ENCODE data around the gene ADGRF3.

The ADGRF3 gene

DNA sequence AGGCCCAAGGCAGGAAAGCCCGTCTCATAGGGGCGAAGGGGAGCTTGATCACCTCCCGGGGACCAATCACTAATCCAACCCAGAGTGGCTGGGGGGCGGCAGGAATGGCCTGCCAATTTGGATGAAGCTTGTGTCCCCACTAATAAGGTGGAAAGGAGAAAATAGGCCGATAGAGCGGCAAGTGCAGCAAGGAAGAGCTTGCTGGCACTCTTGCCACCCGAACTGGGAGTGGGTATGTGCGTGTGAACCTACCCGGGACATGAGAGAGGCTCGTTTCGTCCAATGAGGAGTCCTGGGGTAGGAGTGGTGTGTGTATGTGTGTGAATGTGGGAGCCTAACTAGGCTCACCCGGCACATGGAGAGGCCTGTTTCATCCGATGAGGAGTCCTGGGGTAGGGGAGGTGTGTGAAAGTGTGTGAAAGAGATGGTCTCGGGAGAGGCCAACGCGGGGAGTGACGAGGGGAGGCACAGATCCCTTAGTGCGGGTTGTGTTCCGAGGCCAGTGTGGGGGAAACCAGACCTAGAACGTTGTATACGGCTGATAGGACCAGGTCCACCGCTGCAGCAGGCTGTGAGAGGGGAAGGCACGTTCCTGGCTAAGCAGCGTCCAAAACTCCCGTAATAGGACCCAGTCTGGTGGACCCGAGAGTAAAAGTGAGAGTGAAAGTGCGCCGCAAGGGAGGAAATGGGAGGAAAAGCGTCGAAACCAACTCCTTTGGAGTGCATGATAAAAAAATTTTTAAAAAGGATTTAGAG lies 47.8 kb downstream of the ADGRF3 start:
- Histone ChIP-seq H2BK15ac (ENCODE audit: low read length) (peak overlapping the region; percentile 63), H3K23ac (ENCODE audit: low read depth, low read length, poor library complexity) (no peak overlapping the region), H4K8ac (ENCODE audit: low read depth, low read length) (peak overlapping the region; percentile 7), H3K27ac (replicated peaks; ENCODE audit: low read length) (no peak overlapping the region), H2BK120ac (ENCODE audit: low read depth, low read length) (peak overlapping the region; percentile 32), H4K91ac (ENCODE audit: low read depth, low read length, poor library complexity) (no peak overlapping the region), H3K4me2 (ENCODE audit: insufficient read depth, low read length, poor library complexity, severe bottlenecking) (peak overlapping the region; percentile 59), H2BK5ac (ENCODE audit: low read length) (no peak overlapping the region), H3K4ac (ENCODE audit: low read length) (no peak overlapping the region), H3K9me3 (replicated peaks in 1 of 2; ENCODE audit: control insufficient read depth in 2 of 2, insufficient read depth in 1 of 2, low read depth in 1 of 2, low read length in 2 of 2) (no peaks in the 10 kb centered on the region), H2AFZ (ENCODE audit: low read length) (peak overlapping the region; percentile 80), H3K14ac (ENCODE audit: low read length) (no peak overlapping the region), H3K79me1 (ENCODE audit: low read depth, low read length) (no peaks in the 10 kb centered on the region), H3K18ac (ENCODE audit: low read length) (peak overlapping the region; percentile 78), H2BK12ac (ENCODE audit: low read length) (peak overlapping the region; percentile 64), H3K36me3 (replicated peaks in 1 of 2; ENCODE audit: control insufficient read depth in 2 of 2, insufficient read depth in 2 of 2, low read length in 2 of 2) (no peaks in the 10 kb centered on the region), H3K9ac (ENCODE audit: low read depth, low read length, poor library complexity) (no peak overlapping the region), H3K27me3 (ENCODE audit: control insufficient read depth in 3 of 3, insufficient read depth in 3 of 3, low read depth in 1 of 3, low read length in 3 of 3) (peaks cover 0 to 2% (median 0%) of the 10 kb centered on the region in 3 experiments), H2AK5ac (ENCODE audit: low read depth, low read length) (no peak overlapping the region), H3K4me3 (ENCODE audit: low read length in 2 of 2) (peak overlapping the region; percentile 2 to 52), H3K4me1 (ENCODE audit: control insufficient read depth in 2 of 2, insufficient read depth in 1 of 2, low read depth in 1 of 2, low read length in 2 of 2) (peaks cover 19% of the 10 kb centered on the region in 2 donors)
- WGBS, 2 donors (ENCODE audit: extremely low coverage in 2 of 2, insufficient read length in 2 of 2, insufficient replicate concordance in 1 of 2), result no CpG with 5 or more reads among the region's 30 CpGs
- peak; percentile 23 for DNase-seq (ENCODE audit: low spot score)

GRCh38 chr2:26298286-26298637 lies 48.3 kb downstream of the ADGRF3 start:
- H2BK12ac ChIP-seq (ENCODE audit: low read length), result peak overlapping the region; percentile 7
- peaks cover 19% of the 10 kb centered on the region in 2 donors for H3K4me1 ChIP-seq (ENCODE audit: control insufficient read depth in 2 of 2, insufficient read depth in 1 of 2, low read depth in 1 of 2, low read length in 2 of 2)
- peak overlapping the region; percentile 80 for H2AFZ ChIP-seq (ENCODE audit: low read length)
- no peak overlapping the region for H3K23ac ChIP-seq (ENCODE audit: low read depth, low read length, poor library complexity)
- no peak overlapping the region for H2BK5ac ChIP-seq (ENCODE audit: low read length)
- no peak overlapping the region for H2AK5ac ChIP-seq (ENCODE audit: low read depth, low read length)
- H2BK120ac ChIP-seq (ENCODE audit: low read depth, low read length), result peak overlapping the region; percentile 7
- no peaks in the 10 kb centered on the region for H3K36me3 ChIP-seq (replicated peaks in 1 of 2; ENCODE audit: control insufficient read depth in 2 of 2, insufficient read depth in 2 of 2, low read length in 2 of 2)
- H3K4me3 ChIP-seq (ENCODE audit: low read length in 2 of 2), result no peak overlapping the region
- no peaks in the 10 kb centered on the region for H3K79me1 ChIP-seq (ENCODE audit: low read depth, low read length)
- DNase-seq (ENCODE audit: low spot score), result no peak
- H3K9ac ChIP-seq (ENCODE audit: low read depth, low read length, poor library complexity), result no peak overlapping the region
- no peak overlapping the region for H3K14ac ChIP-seq (ENCODE audit: low read length)
- peak overlapping the region; percentile 59 for H3K4me2 ChIP-seq (ENCODE audit: insufficient read depth, low read length, poor library complexity, severe bottlenecking)
- H3K18ac ChIP-seq (ENCODE audit: low read length), result peak overlapping the region; percentile 78
- H2BK15ac ChIP-seq (ENCODE audit: low read length), result no peak overlapping the region
- H3K9me3 ChIP-seq (replicated peaks in 1 of 2; ENCODE audit: control insufficient read depth in 2 of 2, insufficient read depth in 1 of 2, low read depth in 1 of 2, low read length in 2 of 2), result no peaks in the 10 kb centered on the region
- no peak overlapping the region for H3K4ac ChIP-seq (ENCODE audit: low read length)
- H4K91ac ChIP-seq (ENCODE audit: low read depth, low read length, poor library complexity), result no peak overlapping the region
- H3K27ac ChIP-seq (replicated peaks; ENCODE audit: low read length), result no peak overlapping the region
- WGBS, 2 donors (ENCODE audit: extremely low coverage in 2 of 2, insufficient read length in 2 of 2, insufficient replicate concordance in 1 of 2), result no CpG with 5 or more reads among the region's 17 CpGs
- H3K27me3 ChIP-seq (ENCODE audit: control insufficient read depth in 3 of 3, insufficient read depth in 3 of 3, low read depth in 1 of 3, low read length in 3 of 3), result peaks cover 0 to 2% (median 0%) of the 10 kb centered on the region in 3 experiments
- no peak overlapping the region for H4K8ac ChIP-seq (ENCODE audit: low read depth, low read length)

DNA sequence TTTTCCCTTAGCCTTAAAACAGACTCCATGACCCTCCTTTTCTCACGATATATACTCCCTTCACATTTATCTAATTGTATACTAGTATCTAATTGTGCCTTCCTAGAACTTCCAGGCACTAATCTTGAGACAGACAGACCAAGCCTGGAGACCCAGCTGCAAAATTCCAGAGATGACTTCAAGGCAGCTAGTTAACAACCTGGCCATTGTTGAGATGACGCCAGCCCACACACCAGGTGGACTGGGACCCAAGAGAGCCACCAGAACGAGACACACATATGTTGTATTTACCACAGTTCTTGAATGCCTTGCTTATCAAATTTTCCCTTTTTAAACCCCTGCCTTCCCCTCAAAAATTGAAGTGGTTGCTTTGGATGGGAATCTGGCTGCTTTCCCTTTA lies 49.5 kb downstream of the ADGRF3 start:
- Histone ChIP-seq H3K79me1 (ENCODE audit: low read depth, low read length) (no peaks in the 10 kb centered on the region), H2BK12ac (ENCODE audit: low read length) (no peak overlapping the region), H3K23ac (ENCODE audit: low read depth, low read length, poor library complexity) (no peak overlapping the region), H3K4me2 (ENCODE audit: insufficient read depth, low read length, poor library complexity, severe bottlenecking) (no peak overlapping the region), H4K91ac (ENCODE audit: low read depth, low read length, poor library complexity) (no peak overlapping the region), H3K18ac (ENCODE audit: low read length) (no peak overlapping the region), H3K27me3 (ENCODE audit: control insufficient read depth in 3 of 3, insufficient read depth in 3 of 3, low read depth in 1 of 3, low read length in 3 of 3) (peaks cover 0 to 2% (median 0%) of the 10 kb centered on the region in 3 experiments), H3K4ac (ENCODE audit: low read length) (no peak overlapping the region), H3K27ac (replicated peaks; ENCODE audit: low read length) (no peak overlapping the region), H3K4me1 (ENCODE audit: control insufficient read depth in 2 of 2, insufficient read depth in 1 of 2, low read depth in 1 of 2, low read length in 2 of 2) (peaks cover 19% of the 10 kb centered on the region in 2 donors), H3K36me3 (replicated peaks in 1 of 2; ENCODE audit: control insufficient read depth in 2 of 2, insufficient read depth in 2 of 2, low read length in 2 of 2) (no peaks in the 10 kb centered on the region), H4K8ac (ENCODE audit: low read depth, low read length) (no peak overlapping the region), H3K14ac (ENCODE audit: low read length) (no peak overlapping the region), H3K9ac (ENCODE audit: low read depth, low read length, poor library complexity) (no peak overlapping the region), H2BK120ac (ENCODE audit: low read depth, low read length) (no peak overlapping the region), H3K4me3 (ENCODE audit: low read length in 2 of 2) (no peak overlapping the region), H2BK5ac (ENCODE audit: low read length) (no peak overlapping the region), H2BK15ac (ENCODE audit: low read length) (no peak overlapping the region), H3K9me3 (replicated peaks in 1 of 2; ENCODE audit: control insufficient read depth in 2 of 2, insufficient read depth in 1 of 2, low read depth in 1 of 2, low read length in 2 of 2) (no peaks in the 10 kb centered on the region), H2AK5ac (ENCODE audit: low read depth, low read length) (no peak overlapping the region), H2AFZ (ENCODE audit: low read length) (no peak overlapping the region)
- 100% methylated on average over 1 of the region's 3 CpGs; no CpG with 5 or more reads in 1 of the 2 donors for WGBS, 2 donors (ENCODE audit: extremely low coverage in 2 of 2, insufficient read length in 2 of 2, insufficient replicate concordance in 1 of 2)
- DNase-seq (ENCODE audit: low spot score), result no peak

DNA sequence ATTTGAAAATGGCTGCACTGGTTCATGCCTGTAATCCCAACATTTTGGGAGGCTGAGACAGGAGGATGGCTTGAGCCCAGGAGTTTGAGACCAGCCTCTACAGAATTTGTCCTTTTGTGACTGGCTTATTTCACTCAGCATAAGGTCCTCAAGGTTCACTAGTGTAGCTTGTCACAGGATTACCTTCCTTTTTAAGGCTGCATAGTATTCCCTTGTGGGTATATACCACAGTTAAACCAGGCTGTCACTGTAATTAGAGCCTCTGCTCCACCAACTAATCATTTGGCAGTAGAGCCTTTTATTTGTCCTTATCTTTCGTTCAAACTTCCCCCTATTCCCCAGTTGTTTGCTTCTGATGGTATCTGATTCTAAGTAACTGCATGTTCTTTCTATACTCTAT lies 51.1 kb downstream of the ADGRF3 start:
- Histone ChIP-seq H3K4me2 (ENCODE audit: insufficient read depth, low read length, poor library complexity, severe bottlenecking) (no peak overlapping the region), H2BK15ac (ENCODE audit: low read length) (no peak overlapping the region), H3K27ac (replicated peaks; ENCODE audit: low read length) (no peak overlapping the region)

More for the DNA sequence above, 51.1 kb downstream of the ADGRF3 start:
- Histone ChIP-seq H3K9ac (ENCODE audit: low read depth, low read length, poor library complexity) (no peak overlapping the region), H2AK5ac (ENCODE audit: low read depth, low read length) (no peak overlapping the region), H3K4ac (ENCODE audit: low read length) (no peak overlapping the region), H2BK5ac (ENCODE audit: low read length) (no peak overlapping the region), H3K23ac (ENCODE audit: low read depth, low read length, poor library complexity) (no peak overlapping the region), H3K27me3 (ENCODE audit: control insufficient read depth in 3 of 3, insufficient read depth in 3 of 3, low read depth in 1 of 3, low read length in 3 of 3) (peaks cover 0 to 2% (median 0%) of the 10 kb centered on the region in 3 experiments), H2AFZ (ENCODE audit: low read length) (no peak overlapping the region), H2BK120ac (ENCODE audit: low read depth, low read length) (no peak overlapping the region), H3K79me1 (ENCODE audit: low read depth, low read length) (no peaks in the 10 kb centered on the region), H4K91ac (ENCODE audit: low read depth, low read length, poor library complexity) (no peak overlapping the region), H3K18ac (ENCODE audit: low read length) (no peak overlapping the region), H3K36me3 (replicated peaks in 1 of 2; ENCODE audit: control insufficient read depth in 2 of 2, insufficient read depth in 2 of 2, low read length in 2 of 2) (no peaks in the 10 kb centered on the region), H3K9me3 (replicated peaks in 1 of 2; ENCODE audit: control insufficient read depth in 2 of 2, insufficient read depth in 1 of 2, low read depth in 1 of 2, low read length in 2 of 2) (no peaks in the 10 kb centered on the region), H4K8ac (ENCODE audit: low read depth, low read length) (no peak overlapping the region), H2BK12ac (ENCODE audit: low read length) (no peak overlapping the region), H3K4me1 (ENCODE audit: control insufficient read depth in 2 of 2, insufficient read depth in 1 of 2, low read depth in 1 of 2, low read length in 2 of 2) (peaks cover 11 to 13% of the 10 kb centered on the region in 2 donors), H3K14ac (ENCODE audit: low read length) (no peak overlapping the region), H3K4me3 (ENCODE audit: low read length in 2 of 2) (no peak overlapping the region)
- WGBS, 2 donors (ENCODE audit: extremely low coverage in 2 of 2, insufficient read length in 2 of 2, insufficient replicate concordance in 1 of 2), result no CpG with 5 or more reads among the region's 1 CpG
- DNase-seq (ENCODE audit: low spot score), result no peak
